SK-N-SH (cell line): ENCODE measurements around the gene RASGEF1C. TPM values are rescaled to one million over a fixed set of nuclear protein-coding genes. Genes with fewer than 3 reads are reported as not detected.

Source experiments
- CTCF ChIA-PET: fragments of 300-600, 350-600 bp; formaldehyde crosslinking; extraction: SDS; loops from one replicate; lab custom pipeline; 2021; lab: Yijun Ruan, JAX
- POLR2A ChIA-PET: fragments of 350-600 bp; sonication (Branson Sonifier 250); formaldehyde crosslinking; extraction: SDS; loops from one replicate; lab custom pipeline; 2020; ENCODE audit warnings: antibody characterized with exemption, inconsistent platforms; lab: Yijun Ruan, JAX
- DNase-seq: peaks from one replicate; pipeline ENCODE4 v3.0.0; 2012
- H2AFZ ChIP-seq: fragments of 200-600 bp; sonication (generic); 2 replicates; pipeline ENCODE4 v1.8.1; 2016; ENCODE audit warnings: antibody characterized with exemption, mild to moderate bottlenecking, low read depth
- H3F3A ChIP-seq: fragments of 200-600 bp; sonication (generic); replicated peaks from 2 replicates; pipeline ENCODE3; 2016; ENCODE audit warnings: antibody characterized with exemption, mild to moderate bottlenecking; ENCODE audit not compliant: insufficient read depth
- H3K27ac ChIP-seq, 2 experiments: fragments of 200-500 bp in 1 of 2; fragments of 200-600 bp in 1 of 2; sonication (Bioruptor generic) in 1 of 2; sonication (generic), shearing (Covaris generic) in 1 of 2; 2 replicates each; pipeline versions ENCODE4 v1.5.1 to v1.6.1; 2014 to 2016; ENCODE audit warnings: low read depth in 2 of 2, inconsistent platforms in 1 of 2, low read length in 1 of 2, mild to moderate bottlenecking in 1 of 2, mixed read lengths in 1 of 2
- H3K27me3 ChIP-seq: fragments of 200-600 bp; sonication (generic), shearing (Covaris generic); 2 replicates; pipeline ENCODE4 v1.6.1; 2016; ENCODE audit warnings: mixed run types; ENCODE audit not compliant: insufficient read depth
- H3K36me3 ChIP-seq, 2 experiments: fragments of 200-500 bp in 1 of 2; fragments of 200-600 bp in 1 of 2; sonication (Bioruptor generic) in 1 of 2; sonication (generic) in 1 of 2; replicated peaks in 1 of 2; 2 replicates each; pipeline versions ENCODE3 to v1.5.1; 2014 to 2016; ENCODE audit warnings: low read length in 1 of 2, mild to moderate bottlenecking in 1 of 2; ENCODE audit not compliant: insufficient read depth in 2 of 2, control insufficient read depth in 1 of 2
- H3K4me1 ChIP-seq, 2 experiments: fragments of 200-500 bp in 1 of 2; fragments of 200-600 bp in 1 of 2; sonication (Bioruptor generic) in 1 of 2; sonication (generic), shearing (Covaris generic) in 1 of 2; 2 replicates each; pipeline versions ENCODE4 v1.5.1 to v1.6.1; 2014 to 2016; ENCODE audit warnings: low read depth in 1 of 2, low read length in 1 of 2, mixed run types in 1 of 2; ENCODE audit not compliant: insufficient read depth in 2 of 2, control insufficient read depth in 1 of 2
- H3K4me2 ChIP-seq: fragments of 200-600 bp; sonication (generic), shearing (Covaris generic); 2 replicates; pipeline ENCODE4 v1.6.1; 2017; ENCODE audit warnings: mixed run types
- H3K4me3 ChIP-seq, 2 experiments: fragments of 200-500 bp in 1 of 2; fragments of 200-600 bp in 1 of 2; sonication (Bioruptor generic) in 1 of 2; sonication (generic), shearing (Covaris generic) in 1 of 2; 2 replicates each; pipeline versions ENCODE4 v1.5.1 to v1.8.1; 2014 to 2016; ENCODE audit warnings: low read depth in 2 of 2, inconsistent platforms in 1 of 2, low read length in 1 of 2, mild to moderate bottlenecking in 1 of 2, mixed read lengths in 1 of 2, moderate library complexity in 1 of 2
- H3K79me2 ChIP-seq: fragments of 200-600 bp; sonication (generic); 2 replicates; pipeline ENCODE4 v1.8.1; 2017; ENCODE audit warnings: mild to moderate bottlenecking; ENCODE audit not compliant: insufficient read depth
- H3K9ac ChIP-seq: fragments of 200-600 bp; sonication (generic); 2 replicates; pipeline ENCODE4 v1.6.1; 2017; ENCODE audit warnings: mixed run types
- H3K9me2 ChIP-seq: fragments of 200-600 bp; sonication (generic); 2 replicates; pipeline ENCODE4 v1.6.1; 2017; ENCODE audit warnings: mixed run types
- H3K9me3 ChIP-seq: fragments of 200-600 bp; sonication (generic); 2 replicates; pipeline ENCODE4 v1.6.1; 2017; ENCODE audit warnings: mixed run types, mild to moderate bottlenecking, moderate library complexity
- H4K20me1 ChIP-seq: fragments of 200-600 bp; sonication (generic); 2 replicates; pipeline ENCODE4 v1.6.1; 2017; ENCODE audit warnings: mild to moderate bottlenecking, mixed run types; ENCODE audit not compliant: insufficient read depth
- FOXM1 ChIP-seq: IDR thresholded peaks from 2 replicates; pipeline ENCODE4 v1.4.0; 2012; ENCODE audit warnings: low read depth, mild to moderate bottlenecking
- GABPA ChIP-seq: IDR thresholded peaks from 2 replicates; pipeline ENCODE4 v1.4.0; 2012; ENCODE audit warnings: low read depth, mild to moderate bottlenecking
- MEF2A ChIP-seq: IDR thresholded peaks from 2 replicates; pipeline ENCODE4 v1.4.0; 2012; ENCODE audit warnings: low read depth, borderline replicate concordance
- PBX3 ChIP-seq: IDR thresholded peaks from 2 replicates; pipeline ENCODE4; 2012
- SMC3 ChIP-seq: IDR thresholded peaks from 2 replicates; pipeline ENCODE4 v1.6.1; 2012; ENCODE audit warnings: low read depth, low read length, improper control_type of control experiment
- USF2 ChIP-seq: fragments of 150-350 bp; IDR thresholded peaks from 2 replicates; pipeline ENCODE4 v1.6.1; 2017; ENCODE audit warnings: antibody characterized with exemption, low read length, low read depth, borderline replicate concordance
- YY1 ChIP-seq: IDR thresholded peaks from 2 replicates; pipeline ENCODE4 v1.4.0; 2012; ENCODE audit warnings: low read depth, mild to moderate bottlenecking
- WGBS: methylation state at CpG from one replicate; pipeline ENCODE4 v1.1.6; 2017; ENCODE audit warnings: low lambda C conversion rate; 5-methylcytosine and 5-hydroxymethylcytosine counted together
- polyA plus RNA-seq, 3 experiments: library from polyadenylated mRNA; depleted of rRNA; stranded (reverse); fragments of >200 nt; gene quantifications; 2 replicates each; pipeline ENCODE4 v1.2.3, GENCODE V29; 2012

RASGEF1C gene
- polyA plus RNA-seq, 1 of the 3 experiments (the other 2 are of a cell fraction), result not detected

DNA sequence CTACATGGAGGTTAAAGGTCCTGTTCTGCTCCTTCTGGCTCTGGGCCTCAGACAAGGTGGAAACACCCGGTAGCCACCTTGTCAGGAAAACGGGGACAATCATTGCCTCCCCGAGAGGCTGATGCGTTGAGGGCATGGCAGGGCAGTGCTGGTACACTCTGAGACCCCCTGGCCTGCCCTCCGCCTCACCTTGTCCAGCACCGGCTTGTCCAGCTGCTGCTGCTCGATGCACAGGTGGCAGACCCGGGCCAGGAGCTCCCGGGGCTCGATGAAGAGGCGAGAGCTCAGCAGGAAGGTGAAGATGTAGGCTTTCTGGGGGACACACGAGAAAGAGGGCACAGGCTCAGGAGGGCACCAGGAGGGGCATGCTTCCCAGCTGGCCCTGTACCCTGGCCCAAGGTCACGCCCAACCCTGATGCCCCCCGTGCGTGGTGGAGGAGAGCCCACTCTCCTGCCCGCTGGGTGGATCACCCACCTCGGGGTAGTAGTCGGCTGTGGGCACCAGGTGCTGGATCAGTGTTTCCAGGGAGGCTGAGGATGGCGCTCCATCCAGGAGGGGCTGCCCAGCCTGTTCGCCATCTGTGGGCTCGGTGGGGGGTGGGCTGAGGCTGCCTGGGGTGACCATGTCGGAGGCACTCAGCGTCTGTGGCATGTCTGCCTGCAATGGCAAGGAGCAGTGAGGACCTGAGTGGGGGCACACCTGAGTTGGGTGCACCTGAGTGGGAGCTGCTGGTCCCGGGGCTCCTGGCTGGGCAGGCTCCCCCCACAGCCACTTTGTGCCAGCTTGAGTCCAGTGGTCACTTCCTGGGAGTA is 71.4 kb downstream of the RASGEF1C start (continued):
- TF ChIP-seq USF2, result no peak

DNA sequence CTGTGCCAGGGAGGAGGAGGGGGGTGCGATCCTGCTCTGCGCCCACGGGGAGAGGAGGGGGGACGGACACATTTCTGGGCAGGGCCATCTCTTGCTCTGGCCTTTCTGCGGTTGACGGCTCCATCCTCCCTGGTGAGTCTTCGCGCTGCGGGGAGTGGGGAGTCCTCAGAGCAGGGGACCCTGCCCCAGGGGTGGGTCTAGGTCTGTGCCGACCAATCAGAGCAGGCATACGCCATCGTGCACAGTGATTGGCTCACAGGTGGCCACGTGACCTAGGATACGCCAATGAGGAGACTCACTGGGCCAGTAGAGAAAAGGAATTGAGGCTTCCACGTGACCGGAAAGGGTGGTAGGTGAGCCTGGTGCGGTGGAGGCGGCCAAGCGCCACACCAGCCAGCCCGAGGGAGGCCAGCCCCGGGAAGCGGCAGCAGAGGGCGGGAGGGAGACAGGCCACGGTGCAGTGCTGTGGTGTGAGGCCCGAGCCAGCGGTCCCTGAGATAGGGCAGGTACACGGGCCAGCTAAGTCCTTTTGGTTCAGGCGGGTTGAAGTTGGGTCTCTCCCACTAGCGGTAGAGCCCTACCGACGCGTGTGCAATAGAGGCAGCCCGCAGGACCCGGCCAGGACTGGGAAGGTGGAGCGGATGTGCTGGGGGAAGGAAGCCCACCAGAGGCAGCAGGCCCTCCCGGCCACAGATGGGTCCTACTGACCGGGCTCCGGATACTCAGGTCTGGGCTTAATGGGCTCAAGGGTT is 72.2 kb downstream of the RASGEF1C start:
- ChIA-PET CTCF (interaction anchor here (4.4 kb wide), 1 partner anchor 9 kb away, joined by 30 read pairs; no protein-coding TSS in a partner anchor), POLR2A (no interaction called here)
- DNase-seq, result no peak
- Histone ChIP-seq H3K79me2 (no peaks in the 10 kb centered on the region), H3K27ac (no peak overlapping the region), H3K9me2 (no peaks in the 10 kb centered on the region), H3F3A (no peaks in the 10 kb centered on the region), H3K36me3 (no peaks in the 10 kb centered on the region), H3K4me2 (no peak overlapping the region), H3K9me3 (no peaks in the 10 kb centered on the region), H4K20me1 (no peaks in the 10 kb centered on the region), H3K27me3 (no peaks in the 10 kb centered on the region), H3K9ac (no peak overlapping the region), H3K4me3 (no peak overlapping the region), H3K4me1 (peaks cover 0 to 3% of the 10 kb centered on the region in 2 experiments; a peak in 1 of 4 replicates), H2AFZ (no peak overlapping the region)
- WGBS, result 83% methylated on average over 24 of the region's 38 CpGs
- TF ChIP-seq GABPA (no peak), MEF2A (no peak), FOXM1 (no peak), PBX3 (no peak), YY1 (no peak), SMC3 (no peak)

DNA sequence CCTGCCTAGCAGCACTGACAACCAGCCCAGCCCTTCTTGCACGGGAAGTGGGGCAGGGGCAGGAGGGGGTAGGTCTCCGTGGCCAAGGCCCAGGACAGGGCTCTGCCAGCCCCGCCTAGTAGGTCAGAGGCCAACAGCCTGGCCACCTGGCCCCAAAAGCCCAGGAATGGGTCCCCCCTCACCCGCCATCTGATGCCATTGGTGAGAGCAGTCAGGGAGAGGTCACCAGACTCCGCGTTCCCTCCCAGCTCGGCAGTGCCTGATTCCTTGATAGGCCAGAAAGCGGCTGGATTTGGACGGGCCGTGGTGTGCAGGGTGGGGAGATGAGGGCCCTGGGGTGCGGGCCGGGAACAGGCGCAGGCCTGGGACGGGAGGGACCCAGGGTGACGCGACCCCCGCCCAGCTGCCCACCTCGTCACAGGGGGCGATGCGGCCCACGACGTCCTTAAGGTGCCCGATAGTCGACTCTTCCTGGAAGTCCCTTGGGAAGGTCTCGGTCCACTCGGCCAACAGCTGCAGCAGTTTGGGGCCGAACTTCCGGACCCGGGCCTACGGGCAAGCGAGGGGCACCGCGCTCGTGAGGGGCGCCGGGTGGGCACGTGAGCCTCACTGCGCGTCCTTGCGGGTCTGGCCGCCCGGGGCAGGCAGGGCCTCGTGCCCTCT is 72.9 kb downstream of the RASGEF1C start:
- CTCF ChIA-PET, result interaction anchor here (0.6 to 1.1 kb wide), 3 partner anchors 45 to 193 kb away, joined by 3 read pairs; partner anchors contain the start of gene RASGEF1C
- no peak for DNase-seq
- no peaks in the 10 kb centered on the region for H3K9me3 ChIP-seq
- POLR2A ChIA-PET, result no interaction called here
- H3K4me2 ChIP-seq, result no peak overlapping the region
- no peak overlapping the region for H2AFZ ChIP-seq
- no peaks in the 10 kb centered on the region for H3K79me2 ChIP-seq
- no peaks in the 10 kb centered on the region for H4K20me1 ChIP-seq
- no peak for TF ChIP-seq USF2
- TF ChIP-seq, all 33 proteins: peak for 0
- H3K27ac ChIP-seq, result no peak overlapping the region
- H3K36me3 ChIP-seq, result no peaks in the 10 kb centered on the region
- H3K4me1 ChIP-seq, result peaks cover 0 to 3% of the 10 kb centered on the region in 2 experiments; a peak in 1 of 4 replicates
- H3K9ac ChIP-seq, result no peak overlapping the region
- no peaks in the 10 kb centered on the region for H3F3A ChIP-seq
- H3K4me3 ChIP-seq, result no peak overlapping the region
- no peaks in the 10 kb centered on the region for H3K9me2 ChIP-seq
- 88% methylated on average over 19 of the region's 43 CpGs for WGBS
- no peaks in the 10 kb centered on the region for H3K27me3 ChIP-seq
